Activated naive CD8-positive, alpha-beta T cell (primary cell): ENCODE results near the gene FXYD6.
"Not testable (repeated sequence)": the region's sequence is repeated elsewhere in the genome, so short reads cannot be mapped to it uniquely, and the experiment has no call there.

Experiments used
- H3K27ac Mint-ChIP-seq: one replicate; pipeline ENCODE4 v1.8.0; 2021; ENCODE audit warnings: mixed read lengths
- H3K27me3 Mint-ChIP-seq: one replicate; pipeline ENCODE4 v1.8.0; 2021; ENCODE audit warnings: mixed read lengths
- H3K36me3 Mint-ChIP-seq: one replicate; pipeline ENCODE4 v1.8.0; 2021; ENCODE audit warnings: mixed read lengths
- H3K4me1 Mint-ChIP-seq: one replicate; pipeline ENCODE4 v1.8.0; 2021; ENCODE audit warnings: low read depth, mixed read lengths
- H3K4me3 Mint-ChIP-seq: one replicate; pipeline ENCODE4 v1.8.0; 2021; ENCODE audit warnings: mild to moderate bottlenecking, mixed read lengths
- H3K9me3 Mint-ChIP-seq: one replicate; pipeline ENCODE4 v1.8.0; 2021; ENCODE audit warnings: low read depth, mixed read lengths

Gene FXYD6

DNA sequence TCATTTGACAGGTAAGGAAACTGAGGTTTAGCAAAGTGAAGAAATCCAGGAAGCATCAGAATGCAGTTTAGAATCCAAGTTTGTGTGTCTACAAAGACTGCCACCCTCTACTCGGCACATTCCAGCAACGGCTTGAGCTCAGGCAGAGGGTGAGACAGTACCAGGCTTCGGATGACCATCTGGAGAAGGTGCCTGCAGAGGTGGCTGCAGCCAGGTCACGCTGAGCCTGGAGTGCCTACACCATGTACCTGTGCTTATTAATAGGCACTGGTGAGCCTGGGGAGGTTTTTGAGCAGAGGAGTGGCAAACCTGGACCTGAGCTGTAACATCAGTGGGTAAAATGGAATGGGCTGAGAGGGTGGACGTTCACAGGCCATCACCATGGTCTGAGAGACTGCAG is 4.7 kb downstream of the FXYD6 start:
- H3K9me3 Mint-ChIP-seq: no peaks in the 10 kb centered on the region
- H3K36me3 Mint-ChIP-seq: no peaks in the 10 kb centered on the region
- no peak overlapping the region for H3K27ac Mint-ChIP-seq
- H3K4me3 Mint-ChIP-seq: no peak overlapping the region
- H3K4me1 Mint-ChIP-seq: peaks cover 29% of the 10 kb centered on the region
- H3K27me3 Mint-ChIP-seq: peaks cover 19% of the 10 kb centered on the region

DNA sequence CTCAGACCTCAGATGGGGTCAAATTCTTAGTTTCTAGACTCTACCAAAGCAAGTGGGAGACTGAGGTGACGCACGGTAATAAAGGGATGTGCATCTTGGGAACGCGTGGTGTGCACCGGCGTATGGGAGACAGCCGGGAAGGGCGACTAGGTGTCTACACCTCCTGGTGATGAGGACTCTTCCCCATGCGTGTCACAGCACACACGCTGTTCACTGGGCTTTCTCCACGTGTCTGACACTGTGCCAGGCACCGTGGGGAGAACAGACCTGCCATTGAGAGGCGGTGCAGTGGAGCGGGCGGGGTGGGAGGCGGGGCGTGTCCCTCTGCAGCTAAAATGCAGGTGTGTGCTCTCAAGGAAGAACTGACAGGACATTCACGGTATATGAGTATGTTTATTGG is 5.3 kb downstream of the FXYD6 start:
- Mint-ChIP-seq H3K27ac (no peak overlapping the region), H3K4me3 (no peak overlapping the region), H3K36me3 (no peaks in the 10 kb centered on the region), H3K9me3 (no peaks in the 10 kb centered on the region), H3K4me1 (peaks cover 27% of the 10 kb centered on the region), H3K27me3 (peaks cover 17% of the 10 kb centered on the region)

DNA sequence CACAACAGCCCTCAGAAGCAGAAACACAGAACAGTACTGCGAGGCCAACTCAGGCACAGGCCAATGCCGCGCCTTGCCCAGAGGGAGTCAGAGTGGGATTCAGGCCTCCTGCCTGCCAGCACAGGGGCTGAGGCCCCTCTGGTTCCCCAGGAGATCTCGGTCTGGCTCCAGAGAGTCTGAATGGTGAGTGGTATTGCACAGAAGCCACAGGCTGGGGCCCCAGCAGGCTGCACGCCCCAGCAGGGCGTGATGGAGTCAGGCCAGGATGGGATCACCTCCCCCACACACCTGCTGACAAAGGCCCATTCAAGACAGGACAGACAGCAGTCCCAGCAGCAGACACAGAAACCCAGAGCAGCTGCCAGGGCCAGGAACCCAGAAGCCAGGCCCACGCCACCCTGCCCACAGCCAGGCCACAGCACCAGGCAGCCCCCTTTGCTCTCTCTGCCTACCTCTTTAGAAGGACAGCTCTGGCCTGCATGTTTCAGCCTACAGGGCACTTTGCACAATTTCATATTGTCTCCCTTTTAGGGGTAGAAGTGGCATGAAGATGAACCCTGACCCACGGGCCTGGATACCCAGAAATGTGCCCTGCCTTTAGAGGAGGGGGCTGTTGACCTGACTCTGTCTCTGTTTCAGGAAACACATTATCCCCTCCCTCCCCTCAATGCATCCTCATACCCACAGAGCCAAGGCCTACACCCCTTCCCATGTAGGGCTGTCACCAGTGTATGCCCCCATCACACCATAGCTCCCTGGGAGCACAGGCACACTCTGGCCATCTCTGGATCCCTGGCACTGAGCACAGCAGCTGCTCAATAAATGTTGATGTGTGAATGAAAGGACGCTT is 6.1 kb downstream of the FXYD6 start:
- H3K4me3 Mint-ChIP-seq: no peak overlapping the region
- no peaks in the 10 kb centered on the region for H3K9me3 Mint-ChIP-seq
- H3K27me3 Mint-ChIP-seq: peaks cover 14% of the 10 kb centered on the region
- H3K27ac Mint-ChIP-seq: no peak overlapping the region
- no peaks in the 10 kb centered on the region for H3K36me3 Mint-ChIP-seq
- peaks cover 20% of the 10 kb centered on the region for H3K4me1 Mint-ChIP-seq

DNA sequence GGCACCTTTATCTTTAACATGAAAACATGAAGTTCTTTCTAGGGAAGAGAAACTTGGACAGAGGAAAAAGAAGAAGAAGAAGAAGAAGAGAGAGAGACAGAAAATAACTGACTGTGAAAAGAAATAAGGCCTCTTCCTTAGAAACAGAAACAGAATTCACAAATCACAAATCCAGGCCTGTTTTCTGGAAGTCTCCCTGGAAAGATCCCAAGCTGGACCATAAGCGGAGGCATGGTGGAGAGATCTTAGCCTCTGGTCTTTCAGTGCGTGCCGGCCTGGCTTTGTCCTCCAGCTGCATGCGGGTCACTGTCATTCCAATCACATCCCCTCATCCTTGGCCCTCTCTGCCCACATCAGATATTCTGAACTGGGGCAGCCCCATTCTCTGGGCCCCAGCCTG is 6.9 kb downstream of the FXYD6 start:
- Mint-ChIP-seq H3K36me3 (no peaks in the 10 kb centered on the region), H3K9me3 (no peaks in the 10 kb centered on the region), H3K27ac (no peak overlapping the region), H3K4me1 (peaks cover 15% of the 10 kb centered on the region), H3K4me3 (no peak overlapping the region), H3K27me3 (peaks cover 9% of the 10 kb centered on the region)

DNA sequence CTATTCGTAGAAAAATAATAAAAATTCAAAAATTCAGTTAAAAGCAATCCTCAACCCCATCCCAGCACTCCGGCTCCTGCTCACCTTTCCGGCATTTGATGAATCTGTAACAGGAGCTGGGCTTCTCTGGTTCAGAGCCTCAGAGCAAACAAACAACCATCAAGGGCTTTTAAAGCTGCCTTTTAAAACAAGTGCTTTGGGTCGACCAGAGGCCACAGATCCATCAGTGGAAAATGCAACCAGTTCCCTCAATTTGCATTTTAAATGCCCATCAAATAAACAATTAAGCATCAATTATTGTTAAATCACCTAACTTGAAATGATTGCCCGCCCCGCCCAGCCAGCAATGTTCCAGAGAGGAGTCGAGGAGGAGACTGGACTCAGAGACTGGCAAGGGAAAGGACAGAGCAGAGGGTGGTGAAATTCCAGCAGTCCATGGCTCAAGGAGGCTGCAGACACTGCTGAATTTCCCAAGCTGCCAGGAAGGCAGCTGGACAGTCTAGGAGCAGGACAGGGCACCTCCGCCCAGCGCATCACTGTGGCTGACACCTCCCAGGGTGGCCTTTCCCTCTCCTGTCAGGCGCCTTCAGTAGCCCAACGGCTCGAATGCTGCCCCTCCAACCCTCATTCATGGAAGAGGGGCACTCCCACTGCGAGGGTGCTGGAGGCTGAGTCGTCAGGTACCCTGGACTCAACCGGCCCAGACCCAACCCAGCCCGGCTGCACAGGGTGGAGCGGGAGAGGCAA is 7.5 kb downstream of the FXYD6 start:
- Mint-ChIP-seq H3K27me3 (peaks cover 7% of the 10 kb centered on the region), H3K36me3 (no peaks in the 10 kb centered on the region), H3K4me1 (peaks cover 10% of the 10 kb centered on the region), H3K27ac (no peak overlapping the region), H3K4me3 (no peak overlapping the region), H3K9me3 (no peaks in the 10 kb centered on the region)

DNA sequence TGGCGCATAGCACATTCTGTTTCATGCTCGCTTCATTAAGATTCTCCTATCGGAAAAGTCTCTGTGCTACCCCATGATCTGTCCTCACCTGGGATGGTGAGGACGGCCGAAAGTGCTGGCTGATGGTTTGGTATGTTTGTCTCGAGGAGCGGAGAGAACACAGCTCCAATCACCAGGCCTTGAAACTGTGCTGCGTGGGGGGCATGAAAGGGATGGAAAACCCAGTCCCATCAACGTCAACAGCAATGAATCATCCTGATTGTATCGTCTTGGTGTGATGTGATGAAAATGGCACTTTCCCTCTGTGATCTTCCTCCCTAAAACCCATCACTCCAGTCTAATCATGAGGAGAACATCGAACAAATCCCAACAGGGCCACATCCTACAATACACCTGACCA is 8.4 kb downstream of the FXYD6 start:
- H3K36me3 Mint-ChIP-seq: no peaks in the 10 kb centered on the region
- no peaks in the 10 kb centered on the region for H3K9me3 Mint-ChIP-seq
- H3K27me3 Mint-ChIP-seq: peaks cover 3% of the 10 kb centered on the region
- no peak overlapping the region for H3K27ac Mint-ChIP-seq
- H3K4me1 Mint-ChIP-seq: peaks cover 6% of the 10 kb centered on the region
- H3K4me3 Mint-ChIP-seq: no peak overlapping the region

DNA sequence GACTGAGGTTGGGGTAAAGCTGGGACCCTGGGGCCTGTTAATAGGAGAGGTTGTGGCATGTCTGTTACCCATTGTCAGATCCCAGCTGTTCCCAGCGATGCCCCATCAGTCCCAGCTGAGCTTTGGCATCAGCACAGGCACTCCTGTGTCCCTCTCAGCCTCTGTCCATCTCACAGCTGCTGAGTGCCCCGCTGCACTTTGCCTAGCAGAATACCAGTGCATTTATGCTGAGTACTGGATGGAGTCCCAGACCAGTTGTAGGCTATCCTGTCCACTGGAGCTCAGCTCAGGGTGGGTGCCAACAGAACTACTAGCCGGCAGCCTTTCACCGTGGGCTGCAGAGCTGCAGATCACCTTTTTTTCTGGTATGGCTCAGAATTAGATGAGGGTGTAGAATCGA is 9.9 kb downstream of the FXYD6 start:
- H3K4me1 Mint-ChIP-seq: no peaks in the 10 kb centered on the region
- H3K27me3 Mint-ChIP-seq: no peaks in the 10 kb centered on the region
- H3K27ac Mint-ChIP-seq: no peak overlapping the region
- no peaks in the 10 kb centered on the region for H3K9me3 Mint-ChIP-seq
- H3K36me3 Mint-ChIP-seq: no peaks in the 10 kb centered on the region
- H3K4me3 Mint-ChIP-seq: no peak overlapping the region

DNA sequence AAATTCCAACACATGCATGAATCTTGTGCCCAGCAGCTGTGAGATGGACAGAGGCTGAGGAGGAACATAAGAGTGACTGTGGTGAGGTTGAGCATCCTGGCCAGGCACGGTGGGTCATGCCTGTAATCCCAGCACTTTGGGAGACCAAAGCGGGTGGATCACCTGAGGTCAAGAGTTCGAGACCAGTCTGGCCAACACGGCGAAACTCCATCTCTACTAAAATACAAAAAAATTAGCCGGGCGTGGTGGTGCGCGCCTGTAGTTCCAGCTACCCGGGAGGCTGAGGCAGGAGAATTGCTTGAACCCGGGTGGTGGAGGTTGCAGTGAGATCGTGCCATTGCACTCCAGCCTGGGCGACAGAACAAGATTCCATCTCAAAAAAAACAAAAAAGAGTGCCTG is 10.9 kb downstream of the FXYD6 start:
- H3K9me3 Mint-ChIP-seq, H3K4me3 Mint-ChIP-seq, H3K4me1 Mint-ChIP-seq, H3K27ac Mint-ChIP-seq, H3K36me3 Mint-ChIP-seq, H3K27me3 Mint-ChIP-seq: not testable (repeated sequence)

DNA sequence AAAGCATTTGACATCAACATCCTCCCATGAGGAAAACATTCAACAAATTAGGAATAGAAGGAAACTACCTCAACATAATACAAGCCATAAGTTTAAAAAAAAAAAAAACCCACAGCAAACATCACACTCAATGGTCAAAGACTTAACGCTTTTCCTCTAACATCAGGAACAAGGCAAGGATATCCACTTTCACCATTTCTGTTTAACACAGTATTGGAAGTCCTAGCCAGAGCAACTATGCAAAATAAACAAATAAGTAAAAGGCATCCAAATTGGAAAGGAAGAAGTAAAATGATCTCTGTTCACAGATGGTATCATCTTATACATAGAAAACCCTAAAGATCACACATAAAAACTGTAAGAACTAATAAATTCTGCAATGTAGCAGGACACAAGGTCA is 13.1 kb downstream of the FXYD6 start:
- Mint-ChIP-seq H3K9me3 (no peaks in the 10 kb centered on the region), H3K27me3 (no peaks in the 10 kb centered on the region), H3K36me3 (no peaks in the 10 kb centered on the region), H3K4me1 (no peaks in the 10 kb centered on the region), H3K27ac (no peak overlapping the region), H3K4me3 (no peak overlapping the region)

DNA sequence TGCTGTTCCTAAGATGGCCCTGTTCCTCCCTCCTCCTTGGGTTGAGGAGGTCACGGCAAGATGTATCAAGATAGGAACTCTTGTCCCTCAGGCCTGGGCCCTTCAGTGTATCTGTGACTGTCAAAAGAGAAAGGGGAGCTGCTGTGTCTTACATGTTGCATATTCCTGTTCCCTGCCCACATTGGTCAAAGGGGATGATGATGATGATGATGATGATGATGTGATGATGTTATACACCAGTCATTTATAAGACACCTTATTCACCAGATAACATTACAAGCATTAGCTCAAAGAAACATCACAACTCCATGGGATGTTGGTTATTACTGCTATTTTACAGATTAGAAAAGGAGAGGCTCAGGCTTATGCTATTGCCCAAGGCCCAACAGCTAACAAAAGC is 13.7 kb downstream of the FXYD6 start:
- H3K4me1 Mint-ChIP-seq: no peaks in the 10 kb centered on the region
- H3K4me3 Mint-ChIP-seq: no peak overlapping the region
- no peaks in the 10 kb centered on the region for H3K27me3 Mint-ChIP-seq
- no peak overlapping the region for H3K27ac Mint-ChIP-seq
- no peaks in the 10 kb centered on the region for H3K9me3 Mint-ChIP-seq
- H3K36me3 Mint-ChIP-seq: no peaks in the 10 kb centered on the region

DNA sequence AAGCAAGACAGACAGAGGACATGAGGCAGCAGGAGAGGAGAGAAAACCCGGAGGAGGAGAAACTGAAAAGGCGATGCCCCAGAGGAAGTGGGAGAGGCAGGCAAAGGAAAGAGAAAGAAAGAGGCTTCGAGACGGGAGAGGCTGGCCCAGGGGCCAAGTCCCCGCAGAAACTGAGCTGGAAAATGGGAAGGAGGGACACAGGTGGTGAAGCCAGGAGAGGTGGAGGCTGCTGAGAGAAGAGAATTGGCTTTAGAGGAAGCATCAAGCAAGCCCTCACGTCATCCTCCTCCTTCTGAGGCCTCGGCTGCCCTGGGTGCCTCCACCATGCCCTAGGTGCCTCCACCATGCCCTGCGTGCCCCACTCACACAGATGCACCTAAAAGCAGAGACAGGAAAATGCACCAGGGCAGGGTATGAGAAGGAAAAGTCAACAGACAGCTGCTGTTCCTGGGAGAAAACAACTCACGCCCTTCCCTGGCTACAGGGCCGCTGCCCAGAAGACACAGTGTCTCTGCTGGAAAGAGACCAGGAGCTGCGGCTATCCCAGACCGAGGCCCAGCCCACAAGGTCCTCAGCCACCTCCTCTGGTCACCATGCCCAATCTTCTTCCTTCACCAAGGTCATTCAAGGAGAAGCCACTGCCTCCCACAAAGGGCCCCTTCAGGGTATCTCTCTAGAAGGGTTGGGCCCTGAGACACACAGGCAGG is 14.3 kb downstream of the FXYD6 start:
- Mint-ChIP-seq H3K4me3 (no peak overlapping the region), H3K36me3 (no peaks in the 10 kb centered on the region), H3K4me1 (no peaks in the 10 kb centered on the region), H3K9me3 (no peaks in the 10 kb centered on the region), H3K27ac (no peak overlapping the region), H3K27me3 (no peaks in the 10 kb centered on the region)

DNA sequence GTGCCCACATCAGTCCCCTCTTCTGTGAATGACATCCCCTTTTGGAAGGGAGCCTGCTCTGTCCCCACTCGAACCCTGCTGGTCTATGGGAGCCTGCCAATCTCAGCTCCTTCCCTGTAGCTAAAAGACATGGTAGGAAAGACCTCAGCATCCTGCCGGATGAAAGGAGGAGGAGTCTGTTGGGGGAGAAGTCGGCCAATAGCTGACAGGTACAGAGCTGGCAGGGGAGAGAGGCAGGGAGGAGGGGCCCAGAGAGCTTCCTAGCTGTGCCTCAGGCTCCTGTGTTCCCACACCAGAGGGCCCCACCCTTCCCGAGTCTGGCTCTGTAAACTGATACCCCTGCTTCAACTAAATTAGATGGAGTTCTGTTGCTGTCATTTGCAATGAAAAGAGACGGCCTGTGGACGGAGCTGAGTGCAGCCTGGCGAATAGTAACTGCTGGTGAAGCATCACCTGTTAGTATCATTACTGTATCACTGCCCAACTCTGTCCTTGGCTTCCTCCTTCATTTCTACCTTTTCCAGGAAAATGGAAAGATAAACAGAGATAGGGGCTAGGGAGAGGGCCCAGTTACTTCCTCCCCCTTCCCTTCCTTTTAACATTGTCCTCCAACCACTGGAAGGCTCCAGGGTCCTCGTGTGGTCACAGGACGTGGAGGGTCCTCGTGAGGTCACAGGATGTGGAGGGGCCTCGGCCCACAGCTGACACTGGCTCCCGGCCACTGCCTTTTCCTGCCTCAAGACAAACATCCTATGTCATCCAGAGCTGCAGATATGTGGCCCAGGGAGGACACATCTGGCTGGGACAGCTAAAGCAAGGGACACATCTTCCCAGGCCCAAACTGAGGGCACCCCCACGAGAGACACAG is 15.1 kb downstream of the FXYD6 start:
- no peaks in the 10 kb centered on the region for H3K27me3 Mint-ChIP-seq
- no peak overlapping the region for H3K4me3 Mint-ChIP-seq
- no peaks in the 10 kb centered on the region for H3K4me1 Mint-ChIP-seq
- H3K36me3 Mint-ChIP-seq: no peaks in the 10 kb centered on the region
- no peaks in the 10 kb centered on the region for H3K9me3 Mint-ChIP-seq
- no peak overlapping the region for H3K27ac Mint-ChIP-seq

DNA sequence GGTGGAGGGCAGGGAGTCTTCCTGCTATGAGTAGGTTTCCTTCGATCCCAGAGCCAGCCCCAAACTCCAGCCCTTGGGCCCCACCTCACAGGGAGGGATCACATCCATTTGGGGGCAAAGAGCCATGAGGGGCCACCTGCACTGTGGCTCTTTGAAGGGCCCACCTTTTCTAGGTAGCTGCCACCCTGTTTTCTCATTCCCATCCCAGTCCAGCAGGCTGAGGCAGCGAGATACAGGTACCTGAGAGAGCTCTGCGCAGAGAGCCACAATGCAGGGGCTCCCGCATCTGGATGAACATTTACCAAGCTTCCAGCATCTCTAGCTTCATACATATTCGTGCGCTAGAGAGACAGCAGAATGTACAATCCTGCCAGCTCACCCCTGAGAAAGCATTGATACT is 16.3 kb downstream of the FXYD6 start:
- Mint-ChIP-seq H3K27ac (no peak overlapping the region), H3K9me3 (no peaks in the 10 kb centered on the region), H3K36me3 (no peaks in the 10 kb centered on the region), H3K4me3 (no peak overlapping the region), H3K4me1 (no peaks in the 10 kb centered on the region), H3K27me3 (no peaks in the 10 kb centered on the region)

DNA sequence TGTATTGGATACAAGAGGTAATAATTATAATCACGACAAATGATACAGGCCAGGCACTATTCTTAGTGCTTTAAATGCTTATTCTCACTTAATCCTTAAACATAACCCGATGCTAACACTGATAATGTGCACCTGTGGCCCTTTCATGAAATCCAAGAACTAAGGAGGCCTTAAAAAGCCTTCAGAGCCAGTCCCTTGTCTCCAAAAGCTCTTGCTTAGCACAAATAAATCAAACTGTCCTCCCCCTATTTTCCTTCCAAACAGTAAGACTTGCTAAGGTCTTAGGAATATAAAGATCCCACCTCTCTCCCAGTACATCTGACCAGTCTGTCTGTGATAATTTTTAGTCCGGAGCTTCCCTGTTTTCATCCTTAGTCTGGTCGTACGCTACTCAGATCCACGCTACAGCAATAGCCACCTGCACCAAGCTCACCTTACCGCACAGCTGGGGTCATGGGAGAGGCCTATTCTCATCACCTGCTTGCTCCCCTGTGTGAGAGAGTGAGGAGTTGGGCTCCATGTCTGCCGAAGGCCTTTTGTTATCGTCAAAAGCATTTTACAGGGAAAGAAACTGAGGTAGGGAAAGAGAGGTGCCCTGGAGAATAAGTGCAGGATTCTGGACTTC is 16.9 kb downstream of the FXYD6 start:
- H3K4me3 Mint-ChIP-seq: no peak overlapping the region
- no peak overlapping the region for H3K27ac Mint-ChIP-seq
- H3K36me3 Mint-ChIP-seq: no peaks in the 10 kb centered on the region
- H3K27me3 Mint-ChIP-seq: no peaks in the 10 kb centered on the region
- no peaks in the 10 kb centered on the region for H3K4me1 Mint-ChIP-seq
- no peaks in the 10 kb centered on the region for H3K9me3 Mint-ChIP-seq
